ENCODE data around the gene SBK1. TPM values are rescaled to one million over a fixed set of nuclear protein-coding genes. Genes with fewer than 3 reads are reported as not detected.

The SBK1 gene
- total RNA-seq, 2 experiments from 2014 or later: 35.3 to 35.9 TPM

DNA sequence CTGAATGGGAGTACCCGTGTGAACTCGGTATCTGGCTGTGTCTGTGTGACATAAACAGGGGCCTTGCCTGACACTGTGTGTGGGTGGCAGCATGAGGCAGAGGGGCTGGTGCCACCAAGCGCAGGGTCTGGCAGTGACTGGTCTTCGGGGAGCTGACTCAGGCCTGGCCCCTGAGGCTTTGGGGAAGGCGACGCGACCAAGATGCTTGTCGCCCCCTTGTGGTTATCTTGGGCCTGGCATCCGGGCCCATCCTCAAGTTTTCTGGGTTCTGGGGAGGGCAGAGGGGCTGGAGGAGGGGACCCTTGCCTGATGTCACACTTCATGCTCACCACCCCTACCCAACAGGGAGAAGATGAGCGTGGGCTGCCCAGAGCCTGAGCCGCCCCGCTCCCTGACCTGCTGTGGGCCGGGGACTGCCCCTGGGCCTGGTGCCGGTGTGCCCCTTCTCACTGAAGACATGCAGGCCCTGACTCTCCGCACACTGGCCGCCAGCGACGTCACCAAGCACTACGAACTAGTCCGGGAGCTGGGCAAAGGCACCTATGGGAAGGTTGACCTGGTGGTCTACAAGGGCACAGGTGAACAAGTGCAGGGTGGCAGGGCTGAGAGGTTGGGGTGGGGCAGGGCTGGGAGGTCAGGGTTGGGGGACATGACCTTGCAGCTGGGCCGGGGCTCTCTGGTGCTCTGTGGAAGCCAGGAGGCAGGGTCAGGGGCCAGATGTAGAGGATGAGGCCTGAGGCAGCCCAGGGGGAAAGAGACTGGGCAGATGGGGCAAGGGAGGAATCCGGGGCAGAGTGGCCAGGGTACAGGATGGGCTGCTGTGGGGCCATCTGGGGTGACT lies 24.9 kb downstream of the SBK1 start:
- Mint-ChIP-seq H3K27ac (peak overlapping the region; percentile 72), H3K9me3 (no peaks in the 10 kb centered on the region), H3K4me3 (no peak overlapping the region), H3K27me3 (no peaks in the 10 kb centered on the region), H3K4me1 (ENCODE audit: low read depth) (peaks cover 39% of the 10 kb centered on the region), H3K36me3 (ENCODE audit: low read depth) (peaks cover 8% of the 10 kb centered on the region)
- ATAC-seq (peak; percentile 91), DNase-seq (peak; percentile 91)
- TF ChIP-seq, protein P1, sequence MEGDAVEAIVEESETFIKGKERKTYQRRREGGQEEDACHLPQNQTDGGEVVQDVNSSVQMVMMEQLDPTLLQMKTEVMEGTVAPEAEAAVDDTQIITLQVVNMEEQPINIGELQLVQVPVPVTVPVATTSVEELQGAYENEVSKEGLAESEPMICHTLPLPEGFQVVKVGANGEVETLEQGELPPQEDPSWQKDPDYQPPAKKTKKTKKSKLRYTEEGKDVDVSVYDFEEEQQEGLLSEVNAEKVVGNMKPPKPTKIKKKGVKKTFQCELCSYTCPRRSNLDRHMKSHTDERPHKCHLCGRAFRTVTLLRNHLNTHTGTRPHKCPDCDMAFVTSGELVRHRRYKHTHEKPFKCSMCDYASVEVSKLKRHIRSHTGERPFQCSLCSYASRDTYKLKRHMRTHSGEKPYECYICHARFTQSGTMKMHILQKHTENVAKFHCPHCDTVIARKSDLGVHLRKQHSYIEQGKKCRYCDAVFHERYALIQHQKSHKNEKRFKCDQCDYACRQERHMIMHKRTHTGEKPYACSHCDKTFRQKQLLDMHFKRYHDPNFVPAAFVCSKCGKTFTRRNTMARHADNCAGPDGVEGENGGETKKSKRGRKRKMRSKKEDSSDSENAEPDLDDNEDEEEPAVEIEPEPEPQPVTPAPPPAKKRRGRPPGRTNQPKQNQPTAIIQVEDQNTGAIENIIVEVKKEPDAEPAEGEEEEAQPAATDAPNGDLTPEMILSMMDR (IDR thresholded peaks at IDR 0.05): peak; percentile 88
- intact Hi-C loops (cut with micrococcal nuclease): loop anchor here (2.0 kb wide), 1 partner anchor 40 kb away; no protein-coding TSS in a partner anchor
- CTCF ChIA-PET: interaction anchor here (0.6 to 10.3 kb wide), 18 partner anchors 9 to 186 kb away, joined by 3 to 259 read pairs (median 4); partner anchors contain the start of gene SBK1
- POLR2A ChIA-PET: interaction anchor here (0.9 to 1.4 kb wide), 7 partner anchors 10 to 42 kb away, joined by 3 to 5 read pairs (median 4); no protein-coding TSS in a partner anchor

DNA sequence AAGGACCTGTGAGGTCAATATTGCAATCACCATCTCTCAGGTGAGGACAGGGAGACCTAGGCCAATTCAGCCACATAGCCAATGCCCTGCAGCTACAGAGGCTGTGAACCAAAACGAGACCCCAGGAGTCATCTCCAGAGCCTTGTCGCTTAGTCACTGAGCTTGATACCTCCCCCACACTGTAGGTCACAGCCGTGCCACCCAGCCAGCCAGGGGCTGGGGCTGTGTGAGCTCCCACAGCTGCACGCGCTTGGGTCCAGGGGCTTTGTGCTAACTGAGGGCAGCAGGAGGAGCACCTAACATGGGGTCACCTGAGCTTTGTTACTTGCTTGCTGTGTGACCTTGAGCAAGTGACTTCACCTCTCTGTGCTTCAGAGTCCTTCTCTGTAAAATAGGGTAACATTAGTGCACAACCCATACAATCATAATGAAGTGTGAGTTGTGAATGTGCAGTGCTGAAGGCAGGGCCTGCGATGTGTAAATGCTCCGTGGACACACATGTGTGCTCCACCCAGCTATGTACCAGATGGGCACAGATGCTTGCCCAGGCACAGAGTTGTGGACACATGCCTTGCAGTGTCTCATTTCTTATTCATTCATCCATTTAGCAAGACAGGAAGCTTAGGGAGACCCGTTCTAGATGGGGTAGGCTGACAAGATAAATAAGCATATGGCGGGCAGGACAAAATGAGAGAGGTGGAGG lies 25.9 kb downstream of the SBK1 start:
- TF ChIP-seq, protein P1 (IDR thresholded peaks at IDR 0.05): no peak
- Mint-ChIP-seq H3K27me3 (no peaks in the 10 kb centered on the region), H3K36me3 (ENCODE audit: low read depth) (peaks cover 8% of the 10 kb centered on the region), H3K27ac (peak overlapping the region; percentile 63), H3K4me1 (ENCODE audit: low read depth) (peaks cover 33% of the 10 kb centered on the region), H3K9me3 (no peaks in the 10 kb centered on the region), H3K4me3 (no peak overlapping the region)
- POLR2A ChIA-PET: interaction anchor here (0.8 to 1.4 kb wide), 5 partner anchors 9 to 56 kb away, joined by 3 to 4 read pairs (median 4); no protein-coding TSS in a partner anchor
- no peak for DNase-seq
- no peak for ATAC-seq
- CTCF ChIA-PET: interaction anchor here (1.7 to 10.3 kb wide), 6 partner anchors 9 to 76 kb away, joined by 4 to 259 read pairs (median 8); partner anchors contain the start of gene SBK1
- intact Hi-C loops (cut with micrococcal nuclease): no loop called here

DNA sequence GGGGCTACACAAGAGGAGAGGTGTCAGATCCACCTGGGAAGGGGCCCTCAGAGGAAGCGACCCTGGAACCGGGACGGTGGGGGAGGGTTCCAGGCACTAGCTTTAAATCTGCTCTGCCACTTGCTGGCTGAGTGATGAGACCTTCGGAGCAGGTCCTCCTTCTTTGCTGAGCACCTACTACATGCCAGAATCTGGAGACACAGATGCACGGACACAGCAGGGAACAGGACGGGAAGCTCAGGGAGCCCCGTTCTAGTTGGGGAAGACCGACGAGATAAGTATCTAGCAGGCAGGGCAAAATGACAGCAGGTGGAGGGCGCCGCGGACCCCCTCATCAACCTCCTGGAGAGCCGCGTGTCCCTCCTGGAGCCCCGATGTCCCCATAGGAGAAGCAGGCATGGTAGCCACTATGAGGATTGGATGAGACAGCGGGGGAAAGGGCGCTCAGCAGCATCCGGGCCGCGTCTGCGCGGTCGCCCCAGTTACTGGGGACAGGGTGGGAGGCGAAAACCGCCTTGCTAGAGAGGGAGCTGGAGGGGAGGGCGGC lies 27.2 kb downstream of the SBK1 start:
- intact Hi-C loops (cut with micrococcal nuclease): no loop called here
- H3K36me3 Mint-ChIP-seq (ENCODE audit: low read depth): peaks cover 6% of the 10 kb centered on the region
- no peak overlapping the region for H3K27ac Mint-ChIP-seq
- POLR2A ChIA-PET: no interaction called here
- H3K9me3 Mint-ChIP-seq: no peaks in the 10 kb centered on the region
- no peaks in the 10 kb centered on the region for H3K27me3 Mint-ChIP-seq
- H3K4me3 Mint-ChIP-seq: no peak overlapping the region
- TF ChIP-seq, protein P1 (IDR thresholded peaks at IDR 0.05): no peak
- CTCF ChIA-PET: interaction anchor here (2.0 to 10.3 kb wide), 2 partner anchors 7 to 37 kb away, joined by 10 to 259 read pairs; no protein-coding TSS in a partner anchor
- DNase-seq: no peak
- ATAC-seq: no peak
- peaks cover 24% of the 10 kb centered on the region for H3K4me1 Mint-ChIP-seq (ENCODE audit: low read depth)

DNA sequence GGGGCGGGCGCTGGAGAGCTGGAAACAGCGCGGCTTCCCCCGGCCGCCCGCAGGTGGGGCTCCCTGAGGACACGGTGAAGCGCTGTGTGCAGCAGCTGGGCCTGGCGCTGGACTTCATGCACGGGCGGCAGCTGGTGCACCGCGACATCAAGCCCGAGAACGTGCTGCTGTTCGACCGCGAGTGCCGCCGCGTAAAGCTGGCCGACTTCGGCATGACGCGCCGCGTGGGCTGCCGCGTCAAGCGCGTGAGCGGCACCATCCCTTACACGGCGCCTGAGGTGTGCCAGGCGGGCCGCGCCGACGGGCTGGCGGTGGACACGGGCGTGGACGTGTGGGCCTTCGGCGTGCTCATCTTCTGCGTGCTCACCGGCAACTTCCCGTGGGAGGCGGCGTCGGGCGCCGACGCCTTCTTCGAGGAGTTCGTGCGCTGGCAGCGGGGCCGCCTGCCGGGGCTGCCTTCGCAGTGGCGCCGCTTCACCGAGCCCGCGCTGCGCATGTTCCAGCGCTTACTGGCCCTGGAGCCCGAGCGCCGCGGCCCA lies 27.8 kb downstream of the SBK1 start:
- TF ChIP-seq, protein P1 (IDR thresholded peaks at IDR 0.05): no peak
- no peak for DNase-seq
- H3K36me3 Mint-ChIP-seq (ENCODE audit: low read depth): peaks cover 5% of the 10 kb centered on the region
- no peak for ATAC-seq
- no peak overlapping the region for H3K27ac Mint-ChIP-seq
- no peak overlapping the region for H3K4me3 Mint-ChIP-seq
- ChIA-PET CTCF (interaction anchor here (2.0 to 10.3 kb wide), 2 partner anchors 8 to 38 kb away, joined by 17 to 259 read pairs; no protein-coding TSS in a partner anchor), POLR2A (no interaction called here)
- peaks cover 19% of the 10 kb centered on the region for H3K4me1 Mint-ChIP-seq (ENCODE audit: low read depth)
- intact Hi-C loops (cut with micrococcal nuclease): no loop called here
- H3K27me3 Mint-ChIP-seq: no peaks in the 10 kb centered on the region
- no peaks in the 10 kb centered on the region for H3K9me3 Mint-ChIP-seq

All from activated CD8-positive, alpha-beta T cell treated with anti-CD3 and anti-CD28 coated beads for 36 hours (primary cell).